Heart left ventricle (tissue), 13 donors: Measurements from ENCODE around the gene MTARC2.

Experiments
- POLR2A ChIP-seq, 2 donors: fragments of 450-650 bp; IDR thresholded peaks; one replicate each; pipeline ENCODE4 v1.6.1; 2017; ENCODE audit warnings: antibody characterized with exemption in 2 of 2, mild to moderate bottlenecking in 2 of 2, moderate library complexity in 2 of 2
- TF ChIP-seq, protein P1 (sequence below), 12 donors: fragments of 200-600 bp; sonication (generic) in 4 of 12; IDR thresholded peaks; one replicate each; pipeline versions ENCODE4 v1.5.0 to v1.8.0; 2018 to 2022; ENCODE audit warnings: antibody characterized with exemption in 12 of 12, mild to moderate bottlenecking in 5 of 12
- donor health status: ischemic (EF 13 %, LVEDD 7.1; RV severe dilation, severe dysfunction).
- donor health status: DM: no; HTN: yes; CAD: no.
- donor health status: DM: no; HTN: no; CAD: no.
- donor health status: ischemic (EF 25% LVEDD 6.9; RV normal size, moderate dysfunction).
- donor health status: ischemic (EF 25% LVEDD 5.7; RV mildly dilated, moderate dysfunction).
- donor health status: ischemic (EF 35%, LVEDD 5.7; RV mildly dilated, moderate dysfunction).
- donor health status: nonischemic (EF 11% LVEDD 7.7; RV severe dilation, severe dysfunction).
- donor health status: DM: yes; HTN: yes; CAD: no.
- donor health status: PGD.
- donor health status: ischemic (EF 29% LVEDD 5.4; RV normal size, mild dysfunction).
- donor health status: nonischemic (EF 23%, LVEDD 6.1; RV moderate dilation, normal function).

DNA sequence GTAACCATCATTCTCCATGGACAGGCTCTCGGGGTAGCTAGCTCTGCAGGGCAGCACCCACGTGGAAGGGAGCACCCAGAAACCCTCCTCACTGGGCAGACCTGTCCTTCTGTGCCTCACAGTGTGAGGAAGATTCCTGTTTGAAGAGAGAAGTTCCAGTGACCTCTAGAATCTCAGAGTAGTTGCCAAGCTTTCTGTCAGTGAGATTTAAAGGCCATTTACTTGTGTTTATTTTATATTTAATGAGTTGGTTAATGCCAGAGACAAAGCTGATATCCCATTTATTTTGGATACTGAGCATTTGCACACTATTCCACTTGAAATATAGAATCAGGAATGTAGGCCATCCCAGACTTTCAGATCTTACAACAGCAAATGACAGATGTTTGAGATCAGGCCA is 67.3 kb downstream of the MTARC2 start:
- TF ChIP-seq, protein P1, sequence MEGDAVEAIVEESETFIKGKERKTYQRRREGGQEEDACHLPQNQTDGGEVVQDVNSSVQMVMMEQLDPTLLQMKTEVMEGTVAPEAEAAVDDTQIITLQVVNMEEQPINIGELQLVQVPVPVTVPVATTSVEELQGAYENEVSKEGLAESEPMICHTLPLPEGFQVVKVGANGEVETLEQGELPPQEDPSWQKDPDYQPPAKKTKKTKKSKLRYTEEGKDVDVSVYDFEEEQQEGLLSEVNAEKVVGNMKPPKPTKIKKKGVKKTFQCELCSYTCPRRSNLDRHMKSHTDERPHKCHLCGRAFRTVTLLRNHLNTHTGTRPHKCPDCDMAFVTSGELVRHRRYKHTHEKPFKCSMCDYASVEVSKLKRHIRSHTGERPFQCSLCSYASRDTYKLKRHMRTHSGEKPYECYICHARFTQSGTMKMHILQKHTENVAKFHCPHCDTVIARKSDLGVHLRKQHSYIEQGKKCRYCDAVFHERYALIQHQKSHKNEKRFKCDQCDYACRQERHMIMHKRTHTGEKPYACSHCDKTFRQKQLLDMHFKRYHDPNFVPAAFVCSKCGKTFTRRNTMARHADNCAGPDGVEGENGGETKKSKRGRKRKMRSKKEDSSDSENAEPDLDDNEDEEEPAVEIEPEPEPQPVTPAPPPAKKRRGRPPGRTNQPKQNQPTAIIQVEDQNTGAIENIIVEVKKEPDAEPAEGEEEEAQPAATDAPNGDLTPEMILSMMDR (IDR thresholded peaks at IDR 0.05): no peak
- no peak for TF ChIP-seq POLR2A (IDR thresholded peaks at IDR 0.05)
